Immature natural killer cell (primary cell): ENCODE results near the gene SRPRB. TPM values are rescaled to one million over a fixed set of nuclear protein-coding genes. Genes with fewer than 3 reads are reported as not detected.

Experiments
- DNase-seq, 3 donors: peaks; one replicate each; pipeline ENCODE4 v3.0.0; 2022; ENCODE audit warnings: mixed read lengths in 1 of 3
- H3K27ac Mint-ChIP-seq, 6 donors: one replicate each; pipeline ENCODE4 v1.8.0; 2020; ENCODE audit warnings: mixed read lengths in 6 of 6, mild to moderate bottlenecking in 5 of 6, inconsistent platforms in 4 of 6, moderate library complexity in 3 of 6
- H3K27me3 Mint-ChIP-seq, 3 donors: one replicate each; pipeline ENCODE4 v1.8.0; 2020 to 2021; ENCODE audit warnings: low read depth in 3 of 3, mild to moderate bottlenecking in 3 of 3, mixed read lengths in 3 of 3, moderate library complexity in 3 of 3, inconsistent platforms in 1 of 3
- H3K36me3 Mint-ChIP-seq, 3 donors: one replicate each; pipeline ENCODE4 v1.8.0; 2020; ENCODE audit warnings: mixed read lengths in 3 of 3, inconsistent platforms in 2 of 3, mild to moderate bottlenecking in 2 of 3
- H3K4me1 Mint-ChIP-seq, 2 donors: one replicate each; pipeline ENCODE4 v1.8.0; 2020; ENCODE audit warnings: inconsistent platforms in 2 of 2, mild to moderate bottlenecking in 2 of 2, mixed read lengths in 2 of 2, moderate library complexity in 1 of 2
- H3K4me3 Mint-ChIP-seq, 5 donors: one replicate each; pipeline ENCODE4 v1.8.0; 2020; ENCODE audit warnings: mild to moderate bottlenecking in 5 of 5, mixed read lengths in 5 of 5, inconsistent platforms in 3 of 5, moderate library complexity in 3 of 5
- H3K9me3 Mint-ChIP-seq, 6 donors: one replicate each; pipeline ENCODE4 v1.8.0; 2020; ENCODE audit warnings: mild to moderate bottlenecking in 6 of 6, mixed read lengths in 6 of 6, inconsistent platforms in 4 of 6, moderate library complexity in 3 of 6
- polyA plus RNA-seq, 3 donors: library from polyadenylated mRNA; unstranded; fragments of 300-500 nt; fragmentation: Illumina TruSeq; gene quantifications; one replicate each; pipeline ENCODE4 v1.2.3, GENCODE V29; 2021

SRPRB gene
- polyA plus RNA-seq, 3 donors from 2014 or later = 28.8 to 51.0 (median 43.9) TPM

- Mint-ChIP-seq H3K27ac (no peak overlapping the region), H3K4me1 (no peaks in the 10 kb centered on the region), H3K27me3 (peaks cover 2 to 3% (median 2%) of the 10 kb centered on the region in 3 donors), H3K4me3 (no peak overlapping the region), H3K9me3 (peaks cover 0 to 13% (median 3%) of the 10 kb centered on the region in 6 donors), H3K36me3 (peaks cover 0 to 6% (median 4%) of the 10 kb centered on the region in 3 donors)
- DNase-seq = no peak
Measured at GRCh38 chr3:133792171-133792763, 13.3 kb upstream of the SRPRB start.

- Mint-ChIP-seq H3K9me3 (peaks cover 0 to 7% (median 2%) of the 10 kb centered on the region in 6 donors), H3K27ac (no peak overlapping the region), H3K27me3 (peaks cover under 1 to 7% (median 2%) of the 10 kb centered on the region in 3 donors), H3K4me1 (no peaks in the 10 kb centered on the region), H3K4me3 (no peak overlapping the region), H3K36me3 (peaks cover 0 to 5% (median 4%) of the 10 kb centered on the region in 3 donors)
- DNase-seq = no peak
Measured at GRCh38 chr3:133797396-133798105, 8.1 kb upstream of the SRPRB start.

GRCh38 chr3:133799794-133800585 is 5.6 kb upstream of the SRPRB start:
- Mint-ChIP-seq H3K9me3 (no peaks in the 10 kb centered on the region), H3K27me3 (peaks cover 0 to 13% (median 3%) of the 10 kb centered on the region in 3 donors), H3K4me1 (peaks cover 0 to 2% of the 10 kb centered on the region in 2 donors), H3K4me3 (no peak overlapping the region), H3K36me3 (no peaks in the 10 kb centered on the region), H3K27ac (no peak overlapping the region)
- no peak for DNase-seq

GRCh38 chr3:133803469-133803868 is 2.1 kb upstream of the SRPRB start:
- Mint-ChIP-seq H3K27me3 (peaks cover 4 to 14% (median 5%) of the 10 kb centered on the region in 3 donors), H3K36me3 (peaks cover 0 to 14% (median 0%) of the 10 kb centered on the region in 3 donors), H3K4me3 (no peak overlapping the region), H3K27ac (no peak overlapping the region), H3K9me3 (no peaks in the 10 kb centered on the region), H3K4me1 (peaks cover 19 to 36% of the 10 kb centered on the region in 2 donors)
- no peak for DNase-seq

GRCh38 chr3:133804896-133805295 is 719 bp upstream of the SRPRB start:
- peak overlapping the region; percentile 94 to 97 (median 96) for H3K4me3 Mint-ChIP-seq
- peaks cover 0 to 15% (median 0%) of the 10 kb centered on the region in 3 donors for H3K36me3 Mint-ChIP-seq
- H3K27me3 Mint-ChIP-seq = peaks cover 4 to 12% (median 5%) of the 10 kb centered on the region in 3 donors
- no peaks in the 10 kb centered on the region for H3K9me3 Mint-ChIP-seq
- peaks cover 19 to 38% of the 10 kb centered on the region in 2 donors for H3K4me1 Mint-ChIP-seq
- DNase-seq = no peak
- H3K27ac Mint-ChIP-seq = peak overlapping the region in 5 of 6 donors; percentile 91 to 93 (median 92)

- Mint-ChIP-seq H3K9me3 (no peaks in the 10 kb centered on the region), H3K4me3 (peak overlapping the region; percentile 94 to 97 (median 96)), H3K4me1 (peaks cover 19 to 43% of the 10 kb centered on the region in 2 donors)
Measured at GRCh38 chr3:133805384-133805701, 272 bp upstream of the SRPRB start.

GRCh38 chr3:133812872-133813271 is 7.3 kb downstream of the SRPRB start:
- Mint-ChIP-seq H3K36me3 (peaks cover 12 to 36% (median 26%) of the 10 kb centered on the region in 3 donors), H3K4me3 (no peak overlapping the region), H3K27ac (peak overlapping the region in 1 of 6 donors; percentile 4), H3K4me1 (peaks cover 2 to 31% of the 10 kb centered on the region in 2 donors), H3K27me3 (no peaks in the 10 kb centered on the region), H3K9me3 (no peaks in the 10 kb centered on the region)
- DNase-seq = no peak

More at GRCh38 chr3:133805384-133805701, 272 bp upstream of the SRPRB start:
- peak overlapping the region; percentile 91 to 93 (median 92) for H3K27ac Mint-ChIP-seq
- no peak for DNase-seq
- H3K36me3 Mint-ChIP-seq = peaks cover 0 to 19% (median 0%) of the 10 kb centered on the region in 3 donors
- H3K27me3 Mint-ChIP-seq = peaks cover 4 to 12% (median 5%) of the 10 kb centered on the region in 3 donors

- Mint-ChIP-seq H3K4me1 (peaks cover 2 to 24% of the 10 kb centered on the region in 2 donors), H3K9me3 (no peaks in the 10 kb centered on the region), H3K36me3 (peaks cover 21 to 37% (median 29%) of the 10 kb centered on the region in 3 donors), H3K27me3 (no peaks in the 10 kb centered on the region), H3K4me3 (no peak overlapping the region), H3K27ac (no peak overlapping the region)
- no peak for DNase-seq
Measured at GRCh38 chr3:133815386-133815785, 9.8 kb downstream of the SRPRB start.

- no peaks in the 10 kb centered on the region for H3K9me3 Mint-ChIP-seq
- peaks cover 23 to 60% (median 31%) of the 10 kb centered on the region in 3 donors for H3K36me3 Mint-ChIP-seq
- H3K4me1 Mint-ChIP-seq = peaks cover 2 to 8% of the 10 kb centered on the region in 2 donors
- DNase-seq = no peak
- no peak overlapping the region for H3K4me3 Mint-ChIP-seq
- no peak overlapping the region for H3K27ac Mint-ChIP-seq
- peaks cover 0 to 1% (median 0%) of the 10 kb centered on the region in 3 donors for H3K27me3 Mint-ChIP-seq
Measured at GRCh38 chr3:133820129-133820528, 14.5 kb downstream of the SRPRB start.

- DNase-seq = no peak
- Mint-ChIP-seq H3K27ac (peak overlapping the region in 1 of 6 donors; percentile 77), H3K36me3 (peaks cover 19 to 59% (median 33%) of the 10 kb centered on the region in 3 donors), H3K27me3 (peaks cover 0 to 1% (median 0%) of the 10 kb centered on the region in 3 donors), H3K4me3 (no peak overlapping the region), H3K4me1 (peaks cover 0 to 5% of the 10 kb centered on the region in 2 donors), H3K9me3 (no peaks in the 10 kb centered on the region)
Measured at GRCh38 chr3:133820889-133821675, 15.5 kb downstream of the SRPRB start.

- H3K4me3 Mint-ChIP-seq = no peak overlapping the region
- peaks cover 23 to 61% (median 33%) of the 10 kb centered on the region in 3 donors for H3K36me3 Mint-ChIP-seq
- no peak for DNase-seq
- peaks cover 0 to 1% (median 0%) of the 10 kb centered on the region in 3 donors for H3K27me3 Mint-ChIP-seq
- no peak overlapping the region for H3K27ac Mint-ChIP-seq
- peaks cover 0 to 5% of the 10 kb centered on the region in 2 donors for H3K4me1 Mint-ChIP-seq
- no peaks in the 10 kb centered on the region for H3K9me3 Mint-ChIP-seq
Measured at GRCh38 chr3:133821767-133822638, 16.4 kb downstream of the SRPRB start.

- peaks cover 0 to 7% (median 1%) of the 10 kb centered on the region in 3 donors for H3K27me3 Mint-ChIP-seq
- DNase-seq = no peak
- H3K4me1 Mint-ChIP-seq = no peaks in the 10 kb centered on the region
- no peak overlapping the region for H3K27ac Mint-ChIP-seq
- H3K36me3 Mint-ChIP-seq = peaks cover 21 to 52% (median 28%) of the 10 kb centered on the region in 3 donors
- H3K4me3 Mint-ChIP-seq = no peak overlapping the region
- H3K9me3 Mint-ChIP-seq = no peaks in the 10 kb centered on the region
Measured at GRCh38 chr3:133824961-133825485, 19.4 kb downstream of the SRPRB start.
